GM12864 (cell line): ENCODE results near the gene ARHGDIB.

Experiments
- DNase-seq: peaks from one replicate; pipeline ENCODE4 v3.0.0-alpha.2; 2011; ENCODE audit warnings: low read depth
- H3K4me3 ChIP-seq: 2 replicates; pipeline ENCODE4 v1.5.1; 2011; ENCODE audit warnings: mild to moderate bottlenecking, low read depth, low read length, control low read depth
- TF ChIP-seq, protein P1 (sequence below): IDR thresholded peaks from 2 replicates; pipeline ENCODE4 v1.5.1; 2011; ENCODE audit warnings: low read depth, mild to moderate bottlenecking, moderate library complexity, low read length, control low read depth, inconsistent platforms; ENCODE audit errors: missing control alignments

Gene ARHGDIB

DNA sequence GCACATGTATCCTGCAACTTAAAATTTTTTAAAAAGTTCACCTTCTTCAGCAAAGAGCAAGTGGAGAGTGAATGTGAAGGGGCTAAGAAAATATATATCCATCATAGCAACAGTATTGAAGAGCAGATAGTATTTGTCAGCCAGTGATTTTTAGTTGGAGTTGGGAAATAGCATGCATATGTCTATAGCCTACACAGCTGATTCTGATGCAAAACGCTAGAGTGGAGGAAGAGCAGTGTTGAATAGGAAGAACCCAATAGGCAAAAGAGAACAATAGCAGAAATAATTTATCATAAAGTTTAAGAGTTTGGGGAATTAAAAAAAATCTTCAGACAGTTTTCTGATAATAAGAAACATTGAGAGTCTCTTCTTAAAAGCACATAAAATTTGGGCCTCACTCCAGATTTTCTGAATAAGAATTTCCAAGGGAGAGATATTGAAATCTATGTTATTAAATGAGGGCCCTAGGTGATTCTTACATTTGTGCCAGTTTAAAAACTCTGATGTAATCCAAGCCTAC is 23.4 kb upstream of the ARHGDIB start:
- TF ChIP-seq, protein P1, sequence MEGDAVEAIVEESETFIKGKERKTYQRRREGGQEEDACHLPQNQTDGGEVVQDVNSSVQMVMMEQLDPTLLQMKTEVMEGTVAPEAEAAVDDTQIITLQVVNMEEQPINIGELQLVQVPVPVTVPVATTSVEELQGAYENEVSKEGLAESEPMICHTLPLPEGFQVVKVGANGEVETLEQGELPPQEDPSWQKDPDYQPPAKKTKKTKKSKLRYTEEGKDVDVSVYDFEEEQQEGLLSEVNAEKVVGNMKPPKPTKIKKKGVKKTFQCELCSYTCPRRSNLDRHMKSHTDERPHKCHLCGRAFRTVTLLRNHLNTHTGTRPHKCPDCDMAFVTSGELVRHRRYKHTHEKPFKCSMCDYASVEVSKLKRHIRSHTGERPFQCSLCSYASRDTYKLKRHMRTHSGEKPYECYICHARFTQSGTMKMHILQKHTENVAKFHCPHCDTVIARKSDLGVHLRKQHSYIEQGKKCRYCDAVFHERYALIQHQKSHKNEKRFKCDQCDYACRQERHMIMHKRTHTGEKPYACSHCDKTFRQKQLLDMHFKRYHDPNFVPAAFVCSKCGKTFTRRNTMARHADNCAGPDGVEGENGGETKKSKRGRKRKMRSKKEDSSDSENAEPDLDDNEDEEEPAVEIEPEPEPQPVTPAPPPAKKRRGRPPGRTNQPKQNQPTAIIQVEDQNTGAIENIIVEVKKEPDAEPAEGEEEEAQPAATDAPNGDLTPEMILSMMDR: no peak
- DNase-seq: no peak
- H3K4me3 ChIP-seq: no peak overlapping the region

GRCh38 chr12:14984036-14984435 is 22.6 kb upstream of the ARHGDIB start:
- no peak overlapping the region for H3K4me3 ChIP-seq
- TF ChIP-seq, protein P1: no peak
- DNase-seq: no peak

- TF ChIP-seq, protein P1: no peak
- DNase-seq: no peak
- H3K4me3 ChIP-seq: no peak overlapping the region
These were observed 21.6 kb upstream of the ARHGDIB start for GRCh38 chr12:14982991-14983390.

DNA sequence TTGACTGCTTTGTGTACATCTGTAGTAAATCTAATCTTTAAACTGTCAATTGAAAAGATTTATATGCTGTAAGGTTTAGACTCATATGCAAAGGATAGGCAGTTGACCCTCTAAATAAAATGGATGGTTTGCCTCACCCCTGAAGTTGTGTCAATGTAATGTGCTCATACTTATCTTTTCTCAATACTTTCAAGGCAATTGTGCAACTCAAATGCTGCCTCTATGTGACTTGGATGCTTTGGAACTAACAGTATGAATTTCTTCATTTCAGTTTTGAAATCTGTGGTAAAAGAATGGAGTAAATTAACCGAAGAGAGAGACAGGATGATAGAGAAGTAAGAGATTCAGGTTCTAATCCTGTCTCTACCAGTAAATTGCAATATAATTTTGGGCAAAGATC is 21.2 kb upstream of the ARHGDIB start:
- TF ChIP-seq, protein P1: no peak
- no peak overlapping the region for H3K4me3 ChIP-seq
- DNase-seq: no peak

- TF ChIP-seq, protein P1: no peak
- H3K4me3 ChIP-seq: no peak overlapping the region
- DNase-seq: no peak
These were observed 19.6 kb upstream of the ARHGDIB start for GRCh38 chr12:14981049-14981448.

- DNase-seq: no peak
- TF ChIP-seq, protein P1: no peak
- no peak overlapping the region for H3K4me3 ChIP-seq
These were observed 18.1 kb upstream of the ARHGDIB start for GRCh38 chr12:14979468-14979867.

GRCh38 chr12:14976658-14977057 is 15.3 kb upstream of the ARHGDIB start:
- no peak for DNase-seq
- TF ChIP-seq, protein P1: no peak
- H3K4me3 ChIP-seq: no peak overlapping the region
